HG03066 (cell line): ENCODE data around the gene TBC1D25.

Source experiments
- ATAC-seq: cut with Tn5 transposase; IDR thresholded peaks from one replicate; pipeline ENCODE4 v1.9.1; 2021; ENCODE audit warnings: low read depth; ENCODE audit not compliant: unreplicated experiment

The TBC1D25 gene

GRCh38 chrX:48539345-48540027 lies at the start of gene TBC1D25:
Gene TBC1D25 (plus strand): TSS chrX:48539714. CDS start chrX:48539798, 84 bp downstream.
- peak; percentile 70 for ATAC-seq

- ATAC-seq, result no peak
Observed at GRCh38 chrX:48489892-48490291, 49.6 kb upstream of the TBC1D25 start.

GRCh38 chrX:48490661-48491060 lies 48.9 kb upstream of the TBC1D25 start:
- no peak for ATAC-seq

GRCh38 chrX:48491809-48492208 lies 47.7 kb upstream of the TBC1D25 start:
- ATAC-seq, result no peak

GRCh38 chrX:48492293-48492910 lies 47.1 kb upstream of the TBC1D25 start:
- ATAC-seq, result no peak

- ATAC-seq, result no peak
Observed at GRCh38 chrX:48493890-48494364, 45.6 kb upstream of the TBC1D25 start.

- ATAC-seq, result no peak
Observed at GRCh38 chrX:48496660-48497059, 42.9 kb upstream of the TBC1D25 start.

GRCh38 chrX:48497871-48498270 lies 41.6 kb upstream of the TBC1D25 start:
- no peak for ATAC-seq

GRCh38 chrX:48498374-48498809 lies 41.1 kb upstream of the TBC1D25 start:
- no peak for ATAC-seq

- ATAC-seq, result no peak
Observed at GRCh38 chrX:48504261-48504660, 35.3 kb upstream of the TBC1D25 start.

GRCh38 chrX:48505481-48505880 lies 34.0 kb upstream of the TBC1D25 start:
- ATAC-seq, result no peak

- no peak for ATAC-seq
Observed at GRCh38 chrX:48507246-48507645, 32.3 kb upstream of the TBC1D25 start.

GRCh38 chrX:48508400-48509244 lies 30.9 kb upstream of the TBC1D25 start, which contains the start of gene PORCN:
Gene PORCN (plus strand): TSS chrX:48508992. CDS start chrX:48509821, 829 bp downstream.
- ATAC-seq, result peak; percentile 84

- ATAC-seq, result no peak
Observed at GRCh38 chrX:48509245-48509590, 30.3 kb upstream of the TBC1D25 start.

- ATAC-seq, result no peak
Observed at GRCh38 chrX:48509619-48510018, 29.9 kb upstream of the TBC1D25 start.

- no peak for ATAC-seq
Observed at GRCh38 chrX:48511560-48511959, 28.0 kb upstream of the TBC1D25 start.

- ATAC-seq, result no peak
Observed at GRCh38 chrX:48512371-48512935, 27.1 kb upstream of the TBC1D25 start.

- no peak for ATAC-seq
Observed at GRCh38 chrX:48513670-48514069, 25.8 kb upstream of the TBC1D25 start.

GRCh38 chrX:48514126-48514806 lies 25.2 kb upstream of the TBC1D25 start:
- no peak for ATAC-seq

- ATAC-seq, result no peak
Observed at GRCh38 chrX:48514868-48515460, 24.6 kb upstream of the TBC1D25 start.
